Renal pelvis (tissue), 4 donors: ENCODE measurements around the gene KIF1A. TPM values are rescaled to one million over a fixed set of nuclear protein-coding genes. Genes with fewer than 3 reads are reported as not detected.

ENCODE experiments used
- DNase-seq: peaks from one replicate; pipeline ENCODE4 v3.0.0-alpha.2; 2013
- polyA plus RNA-seq, 3 donors: library from polyadenylated mRNA; unstranded; fragments of 120-200 nt; gene quantifications; one replicate each; pipeline ENCODE4 v1.2.1, GENCODE V29; 2013; ENCODE audit not compliant: insufficient read length in 3 of 3

Gene KIF1A
- polyA plus RNA-seq, 3 donors, result 12.3 to 17.8 (median 14.7) TPM

DNA sequence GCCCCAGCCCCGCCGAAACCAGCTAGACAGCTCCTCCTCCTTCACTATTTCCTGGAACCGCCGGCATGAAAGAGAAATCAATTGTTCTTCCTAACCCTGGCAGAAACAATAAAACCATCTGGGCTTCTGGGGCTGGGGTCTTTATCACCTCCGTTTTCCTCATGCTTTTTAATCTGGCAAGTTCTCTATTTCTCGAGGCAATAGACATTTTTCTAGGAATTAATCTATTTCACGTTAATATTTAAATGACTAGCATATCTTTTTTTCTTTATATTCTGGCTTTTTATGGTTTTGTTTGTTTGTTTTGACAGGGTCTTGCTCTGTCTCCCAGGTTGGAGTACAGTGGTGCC, 1.4 kb upstream of the KIF1A start:
- DNase-seq, result no peak

DNA sequence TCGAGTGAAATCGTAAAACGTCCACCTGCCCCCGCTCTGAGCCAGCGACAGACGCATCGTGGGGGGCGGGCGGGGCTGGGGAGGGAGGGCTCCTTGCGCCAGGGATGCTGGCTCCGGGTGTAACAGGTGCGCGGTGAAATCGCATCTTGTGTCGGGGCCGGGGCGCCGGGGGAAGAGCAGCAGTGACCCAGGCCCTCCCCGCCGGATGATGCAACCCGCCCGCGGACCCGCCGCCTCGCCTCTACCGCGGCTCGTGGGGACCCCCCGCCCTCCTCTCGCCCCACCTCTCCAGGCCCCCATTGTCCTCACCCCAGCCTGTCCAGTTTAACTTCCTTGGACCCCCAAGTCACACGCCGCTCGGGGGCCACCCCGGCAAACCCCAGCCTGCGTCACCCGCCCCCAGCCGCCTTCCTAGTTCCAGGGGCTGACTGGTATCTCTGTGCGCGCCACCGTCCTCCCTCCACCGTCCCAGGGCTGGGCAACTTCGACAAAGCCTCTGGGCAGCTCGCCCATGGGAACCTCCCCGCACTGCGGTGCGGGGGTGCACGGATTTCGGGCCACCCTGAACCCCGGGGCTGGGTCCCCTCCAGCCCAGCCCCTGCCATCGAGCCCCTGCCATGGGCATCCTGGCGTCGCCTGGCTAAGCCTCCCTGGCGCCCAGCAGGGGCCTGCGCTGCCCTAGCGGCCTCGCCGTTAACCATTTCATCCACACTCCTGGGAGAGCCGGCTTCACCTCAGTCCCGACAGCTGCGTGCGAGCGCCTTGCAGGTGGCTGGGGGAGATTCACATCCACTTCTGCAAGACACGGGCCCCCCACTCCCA, 799 bp upstream of the KIF1A start:
- no peak for DNase-seq

DNA sequence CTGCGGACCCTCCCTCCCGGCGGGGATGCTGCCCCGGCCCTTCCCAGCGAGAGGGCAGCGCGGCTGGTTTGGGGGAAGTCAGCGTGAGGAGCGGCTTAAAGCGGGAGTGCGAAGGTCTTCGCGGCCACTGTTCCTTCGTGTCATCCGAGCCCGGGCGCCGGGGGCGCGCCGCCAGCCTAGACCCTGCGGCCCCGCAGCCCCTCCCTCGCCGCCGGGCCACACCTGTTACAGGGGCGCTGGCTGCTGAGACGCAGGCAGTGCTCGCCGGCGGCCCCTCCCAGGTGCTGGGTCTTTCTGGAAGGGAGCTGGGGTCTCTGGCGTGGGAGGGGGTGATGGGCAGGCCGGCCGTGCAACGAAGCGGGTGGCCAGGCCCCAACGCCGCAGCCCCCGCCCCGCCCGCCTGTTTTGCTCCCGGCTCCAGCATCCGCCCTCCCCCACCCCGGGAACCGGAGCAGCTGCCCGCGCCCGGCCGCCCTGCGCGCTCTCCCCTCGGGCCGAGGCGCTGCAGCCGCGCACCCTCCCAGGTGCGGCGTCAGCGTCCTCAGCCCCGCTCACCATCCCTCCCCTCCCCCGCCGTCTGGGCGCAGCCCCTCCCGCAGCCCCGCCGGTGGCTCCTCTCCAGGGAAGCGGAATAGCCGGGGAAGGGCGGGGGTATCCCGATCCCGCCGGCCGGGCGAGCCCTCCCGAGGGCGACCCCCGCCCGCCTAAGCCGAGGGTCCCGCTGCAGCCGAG, 727 bp downstream of the KIF1A start:
- no peak for DNase-seq

DNA sequence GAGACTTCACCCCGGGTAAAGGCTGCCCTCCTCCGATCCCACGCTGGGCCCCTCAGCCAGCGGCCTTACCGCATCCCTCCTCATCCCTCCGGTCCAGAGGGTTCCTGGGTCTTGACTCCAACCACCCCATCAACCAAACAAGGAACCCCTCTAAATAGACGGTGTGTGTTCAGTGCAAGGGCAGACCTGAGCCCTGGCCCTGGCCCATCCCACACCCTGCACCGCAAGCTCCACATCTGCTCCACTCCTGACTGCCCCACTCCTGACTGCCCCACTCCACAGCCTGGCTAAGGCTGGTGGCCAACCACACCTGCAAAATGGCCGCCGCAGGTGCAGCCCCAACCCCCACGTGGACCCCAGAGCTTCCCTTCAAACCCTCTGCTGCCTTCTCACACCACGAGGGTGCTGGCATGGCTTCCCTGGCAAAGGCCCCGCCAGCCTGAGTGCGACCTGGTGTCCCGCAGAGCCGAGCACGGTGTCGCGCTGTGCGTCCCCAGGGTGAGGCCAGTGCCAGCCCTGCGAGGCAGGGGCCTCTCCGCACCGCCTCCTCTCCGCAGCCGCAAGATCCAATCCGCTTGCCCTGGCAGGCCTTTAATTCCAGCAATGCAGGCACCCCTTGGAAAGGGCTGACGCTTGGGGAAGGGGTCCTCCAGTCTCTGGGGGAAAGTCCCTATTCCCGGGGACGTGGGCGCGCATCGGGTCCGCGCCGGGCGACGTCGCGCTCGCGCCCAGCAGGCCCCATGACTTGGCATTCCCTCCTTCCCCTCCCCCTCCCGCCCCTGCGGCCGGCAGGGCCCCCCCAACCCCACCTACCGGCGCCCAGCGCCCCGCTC, 1.5 kb downstream of the KIF1A start:
- no peak for DNase-seq

DNA sequence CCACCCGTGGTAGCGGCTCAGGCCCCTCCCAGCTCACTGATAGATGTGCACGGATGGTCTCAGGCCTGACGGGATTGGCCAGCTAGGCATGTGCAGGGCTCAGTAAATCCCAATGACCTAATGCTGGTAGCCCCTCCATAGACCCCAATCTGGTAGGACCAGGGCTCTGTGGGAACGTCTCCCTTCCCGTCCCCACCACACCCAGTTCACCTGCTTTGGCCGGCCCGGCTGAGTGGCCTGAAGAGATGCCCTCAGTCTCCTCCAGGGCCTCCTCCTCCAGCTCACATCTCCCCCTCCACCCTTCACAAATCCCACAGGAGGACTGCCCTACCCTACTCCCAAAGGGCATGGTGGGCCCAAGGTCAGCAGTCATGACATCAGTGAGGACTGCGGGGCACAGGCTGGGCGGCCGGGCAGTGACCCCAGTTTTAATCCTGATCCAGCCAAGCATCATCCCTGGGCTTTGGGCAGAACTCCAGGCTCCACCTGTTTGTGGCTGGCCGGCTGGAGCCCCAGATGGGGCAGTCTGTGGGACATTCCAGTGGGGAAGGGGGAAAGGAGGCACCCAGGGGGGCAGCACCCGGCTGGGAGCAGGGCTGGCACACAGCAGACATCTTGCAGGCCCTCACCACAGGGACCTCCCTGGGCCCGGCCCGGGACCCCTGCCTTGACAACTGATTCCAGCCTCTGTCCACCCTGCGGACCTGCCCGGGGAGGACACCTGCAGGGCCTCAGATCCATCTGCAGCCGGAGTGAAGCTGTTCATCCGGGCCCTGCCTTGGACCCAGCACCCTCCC, 2.3 kb downstream of the KIF1A start:
- no peak for DNase-seq

DNA sequence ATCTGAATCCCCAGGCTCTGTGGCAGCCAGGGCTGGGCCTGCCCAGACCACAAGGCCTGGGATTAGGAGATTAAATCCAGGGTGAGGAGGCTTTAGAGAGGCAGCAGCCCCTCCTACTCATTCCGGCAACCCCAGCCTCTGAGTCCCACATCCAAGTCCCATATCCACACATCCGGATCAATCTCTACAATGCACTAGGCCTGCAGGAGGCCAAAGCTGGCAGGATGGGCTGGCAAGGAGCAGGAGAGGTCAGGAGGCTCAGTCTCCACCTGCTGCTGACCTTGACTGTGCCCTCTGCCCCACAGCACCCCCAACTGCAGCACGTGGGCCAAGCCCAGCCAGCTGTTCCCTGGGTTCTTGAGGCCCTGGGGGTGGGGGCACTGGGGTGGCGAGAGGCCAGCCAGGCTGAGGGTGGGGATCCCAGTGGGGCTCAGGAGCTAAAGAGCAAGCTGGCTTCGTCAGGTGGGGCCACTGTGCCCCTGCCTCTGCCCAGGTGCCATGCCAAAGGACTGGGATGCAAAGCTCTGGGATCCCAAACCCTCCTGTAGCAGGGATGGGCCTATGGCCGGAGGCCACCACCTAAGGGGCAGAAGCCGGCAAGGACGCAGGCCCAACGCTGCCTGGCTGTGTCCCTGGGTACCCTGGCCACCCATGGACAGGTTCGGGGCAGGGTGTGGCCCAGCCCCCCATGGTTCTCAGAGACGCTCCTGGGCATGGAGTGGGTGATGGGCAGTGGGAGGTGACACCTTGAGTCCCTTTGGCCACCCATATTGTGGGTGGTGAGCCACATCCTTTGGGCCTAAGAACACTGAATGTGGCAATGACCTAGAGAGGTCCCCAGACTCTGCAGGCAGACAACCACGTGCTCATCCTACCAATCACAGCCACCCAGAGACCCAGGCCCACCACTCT, 3.2 kb downstream of the KIF1A start:
- DNase-seq, result no peak

DNA sequence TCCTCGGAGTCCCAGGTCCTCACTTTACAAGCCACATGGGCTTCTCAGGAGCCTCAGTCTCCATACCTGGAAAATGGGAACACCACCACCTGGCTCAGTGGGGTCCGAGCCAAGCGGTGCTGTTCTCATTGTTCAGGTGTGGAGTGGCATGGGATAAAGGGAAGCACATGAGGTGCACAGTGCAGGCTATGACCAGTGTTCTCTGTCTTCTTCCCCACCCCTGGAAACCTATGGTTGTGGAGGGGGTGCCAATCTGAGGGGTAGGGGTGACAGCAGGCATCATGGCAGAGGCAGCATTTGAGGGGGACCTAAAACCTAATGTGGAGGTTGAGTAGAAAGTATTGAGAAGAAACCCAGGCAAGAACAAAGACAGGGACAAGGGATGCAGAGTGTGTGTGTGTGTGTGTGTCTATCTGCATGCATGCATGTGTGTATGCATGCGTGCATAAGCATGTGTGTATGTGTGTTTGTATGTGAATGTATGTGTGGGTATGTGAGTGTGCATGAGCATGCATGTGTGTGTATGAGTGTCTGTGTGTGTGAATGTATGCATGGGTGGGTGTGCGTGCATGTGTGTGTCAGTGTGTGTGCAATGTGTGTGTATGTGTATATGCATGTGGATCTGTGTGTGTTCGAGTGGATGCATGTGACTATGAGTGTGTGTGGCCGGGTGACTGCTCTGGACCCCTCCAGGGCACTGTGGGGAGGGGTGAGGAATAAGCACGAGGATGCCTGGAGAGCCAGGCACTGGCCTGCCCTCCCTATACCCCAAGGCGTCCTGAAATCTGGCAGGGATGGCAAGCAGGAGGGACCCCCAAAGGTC, 4.0 kb downstream of the KIF1A start:
- no peak for DNase-seq

DNA sequence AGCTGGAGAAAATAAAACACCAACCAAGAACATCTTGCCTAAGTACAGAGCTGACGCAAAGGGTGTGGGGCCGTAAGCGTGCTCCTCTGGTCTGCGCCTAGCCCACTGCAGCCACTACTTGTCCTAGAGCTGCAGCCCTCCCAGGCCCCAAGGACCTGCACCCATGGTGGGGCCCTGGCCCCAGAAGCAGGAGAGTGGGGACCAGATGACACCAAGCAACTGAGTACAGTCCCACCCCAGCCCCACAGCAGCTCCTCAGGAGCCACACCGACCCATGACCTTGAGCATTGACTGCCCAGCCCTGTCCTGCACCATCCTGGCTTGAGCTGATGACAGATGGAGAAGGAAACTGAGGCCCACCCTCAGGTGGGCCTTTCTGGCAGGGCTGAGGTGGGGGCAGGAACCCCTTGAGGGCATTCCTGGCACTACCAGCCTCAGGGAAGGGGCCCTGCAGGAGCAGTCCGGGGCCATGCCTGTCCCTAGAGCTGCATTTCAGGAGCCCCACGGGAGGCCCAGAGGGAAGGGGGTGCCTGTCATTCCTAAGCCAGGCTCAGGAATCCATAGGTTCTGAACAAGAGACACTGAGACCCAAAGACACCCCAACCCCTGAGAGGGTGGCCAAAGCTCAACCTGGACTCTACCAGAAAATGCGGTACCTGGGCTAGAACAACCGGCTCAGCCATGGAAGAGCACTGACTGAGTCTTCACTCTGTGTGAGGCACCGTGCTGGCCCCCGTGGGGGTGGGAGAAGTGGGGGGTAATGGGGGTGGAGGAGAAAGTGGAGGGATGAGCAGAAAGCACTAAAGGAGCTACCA, 4.9 kb downstream of the KIF1A start:
- no peak for DNase-seq

DNA sequence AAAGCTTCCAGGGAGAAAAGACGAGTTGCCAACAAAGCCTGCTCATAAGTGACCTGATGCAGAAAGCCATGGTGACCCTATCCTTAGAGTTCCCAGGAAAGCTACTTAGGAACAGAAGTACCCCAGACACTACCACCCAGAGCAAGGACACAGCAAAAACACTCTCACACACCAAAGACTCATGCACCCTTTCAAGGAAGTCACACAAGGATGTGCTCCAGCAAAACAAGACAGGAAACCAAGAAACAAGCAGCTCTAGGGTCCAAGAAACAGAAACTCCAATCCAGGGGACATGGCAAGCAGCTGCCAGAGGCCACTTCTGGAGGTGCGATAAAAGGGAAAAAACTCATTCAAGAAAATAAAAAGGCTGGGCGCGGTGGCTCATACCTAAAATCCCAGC, 5.7 kb downstream of the KIF1A start:
- no peak for DNase-seq

DNA sequence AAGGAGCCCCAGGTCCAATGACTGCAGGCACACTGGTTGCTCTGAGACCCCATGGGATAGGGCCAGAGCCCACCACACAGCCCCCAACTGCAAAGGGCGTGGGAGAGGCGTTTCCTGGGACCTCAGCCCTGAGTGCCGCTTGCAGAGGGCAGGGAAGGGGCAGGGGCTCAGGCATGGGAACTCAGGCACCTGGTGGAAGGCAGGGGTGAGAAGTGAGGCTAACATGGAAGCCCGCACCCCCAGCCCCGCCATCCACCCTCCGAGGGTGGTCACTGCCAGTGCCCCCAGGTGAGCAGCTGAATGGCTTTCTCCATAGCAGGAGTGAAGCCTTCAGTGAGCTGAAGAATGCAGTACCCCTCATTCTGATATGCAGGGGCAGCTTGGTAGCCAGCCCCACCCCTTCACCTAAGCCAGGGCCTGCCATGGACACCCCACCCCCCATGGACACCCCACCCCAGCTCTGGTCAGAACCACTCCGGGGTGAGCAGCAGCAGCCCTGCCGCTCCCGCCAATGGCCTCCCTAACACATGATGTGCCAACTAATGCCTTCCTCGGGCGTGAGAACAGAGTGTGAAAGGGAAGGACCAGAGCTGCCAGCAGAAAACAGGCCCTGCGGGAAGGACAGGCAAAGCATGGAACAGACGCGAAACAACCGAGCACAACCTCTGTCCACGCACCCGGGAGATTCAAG, 6.6 kb downstream of the KIF1A start:
- DNase-seq, result no peak

DNA sequence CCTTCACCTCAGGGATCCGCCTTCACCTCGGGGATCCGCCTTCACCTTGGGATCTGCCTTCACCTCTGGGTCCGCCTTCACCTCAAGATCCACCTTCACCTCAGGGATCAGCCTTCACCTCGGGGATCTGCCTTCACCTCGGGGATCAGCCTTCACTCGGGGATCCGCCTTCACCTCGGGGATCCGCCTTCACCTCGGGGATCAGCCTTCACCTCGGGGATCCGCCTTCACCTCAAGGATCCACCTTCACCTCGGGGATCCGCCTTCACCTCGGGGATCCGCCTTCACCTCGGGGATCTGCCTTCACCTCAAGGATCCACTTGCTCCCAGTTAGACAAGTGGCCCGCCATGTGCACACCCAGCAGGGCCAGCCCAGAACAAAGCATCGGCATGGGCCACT, 7.3 kb downstream of the KIF1A start:
- no peak for DNase-seq

DNA sequence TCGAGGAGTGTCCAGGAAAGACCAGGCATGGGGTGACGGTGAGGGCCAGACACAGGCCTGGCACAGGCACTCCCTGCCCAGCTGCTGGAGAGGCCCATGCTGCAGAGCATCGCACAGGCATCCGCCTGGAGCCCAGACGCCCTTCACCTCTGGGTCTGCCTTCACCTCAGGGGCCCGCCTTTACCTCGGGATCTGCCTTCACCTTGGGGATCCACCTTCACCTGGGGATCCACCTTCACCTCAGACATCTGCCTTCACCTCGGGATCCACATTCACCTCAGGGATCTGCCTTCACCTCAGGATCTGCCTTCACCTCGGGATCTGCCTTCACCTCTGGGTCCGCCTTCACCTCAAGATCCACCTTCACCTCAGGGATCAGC, 7.7 kb downstream of the KIF1A start:
- no peak for DNase-seq

DNA sequence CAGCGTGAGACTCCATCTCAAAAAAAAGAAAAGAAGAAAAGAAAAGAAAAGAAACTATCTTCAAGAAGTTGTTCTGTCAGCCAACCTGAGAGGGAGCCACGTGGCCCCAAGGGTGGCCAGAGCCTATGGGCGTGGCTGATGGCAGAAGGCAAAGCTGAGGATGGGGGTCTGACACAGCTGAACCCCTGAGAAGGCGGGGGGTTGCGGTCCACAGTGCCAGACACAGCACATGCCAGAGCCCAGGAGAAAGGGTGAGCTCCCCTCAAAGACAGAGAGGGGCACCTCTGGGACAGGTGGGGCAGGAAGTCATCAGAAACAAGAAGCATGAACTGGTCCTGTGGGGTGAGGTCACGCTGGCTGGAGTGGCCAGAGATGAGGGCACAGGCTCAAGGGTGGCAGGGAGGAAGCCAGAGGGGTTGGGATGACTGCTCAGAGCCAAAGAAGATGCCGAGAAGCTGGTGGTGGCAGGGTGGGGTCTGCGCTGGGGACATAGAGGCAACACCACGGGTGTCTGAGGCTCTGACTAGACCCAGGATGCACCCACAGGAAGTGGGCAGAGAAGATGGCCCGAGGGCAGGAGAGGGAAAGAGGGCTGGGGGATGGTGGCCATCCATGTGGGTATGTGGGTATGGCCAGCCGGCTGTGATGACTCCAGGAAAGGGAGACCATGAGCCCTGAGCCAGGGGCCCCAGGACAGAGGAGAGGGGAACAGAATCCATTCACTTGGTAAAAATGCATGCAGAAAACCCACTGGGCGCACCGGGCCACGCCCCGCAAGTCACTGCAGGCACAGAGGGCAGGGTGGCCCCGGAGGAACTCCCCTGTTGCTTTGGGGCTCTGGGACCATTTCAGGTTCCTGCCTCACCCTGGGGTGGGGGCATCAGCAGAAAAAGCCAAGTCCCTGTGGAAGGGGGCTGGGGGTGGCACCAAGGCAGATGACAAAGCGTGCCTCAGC, 8.4 kb downstream of the KIF1A start:
- no peak for DNase-seq

DNA sequence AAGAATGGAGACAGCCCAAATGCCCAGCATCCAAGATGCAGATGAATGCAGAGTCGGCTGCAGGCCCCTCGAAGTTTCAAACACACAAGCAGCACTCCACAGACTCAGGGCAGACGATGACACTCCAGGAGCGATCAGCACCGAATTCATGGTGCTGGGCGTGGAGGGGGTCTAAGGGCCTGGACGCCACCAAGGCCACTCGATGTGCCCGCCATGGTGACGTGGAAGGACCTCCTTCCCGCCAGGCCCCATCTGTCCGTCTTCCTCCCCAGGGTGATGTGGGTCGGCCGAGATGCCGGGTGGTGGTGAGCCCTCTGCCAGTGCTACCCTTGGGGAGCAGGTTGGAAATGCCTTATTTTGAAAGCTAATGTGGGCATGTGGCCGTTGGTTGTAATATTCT, 9.4 kb downstream of the KIF1A start:
- no peak for DNase-seq

DNA sequence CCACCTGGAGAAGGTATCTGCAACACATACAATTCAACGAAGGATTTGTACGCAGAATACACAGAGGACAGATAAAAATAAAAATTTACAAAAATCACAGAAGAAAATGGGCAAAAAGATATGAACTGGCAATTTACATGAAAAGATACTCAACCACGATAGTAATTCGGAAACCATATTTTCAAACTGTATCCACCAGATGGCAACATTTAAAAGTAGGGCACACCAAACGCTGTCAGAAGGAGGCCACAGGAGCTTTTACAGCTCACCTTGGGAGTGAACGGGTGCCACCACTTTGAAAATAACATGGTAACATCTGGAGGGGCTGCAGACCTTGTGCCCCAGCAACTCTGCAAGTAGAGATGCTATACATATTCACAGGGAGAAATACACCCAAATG, 9.8 kb downstream of the KIF1A start:
- no peak for DNase-seq

DNA sequence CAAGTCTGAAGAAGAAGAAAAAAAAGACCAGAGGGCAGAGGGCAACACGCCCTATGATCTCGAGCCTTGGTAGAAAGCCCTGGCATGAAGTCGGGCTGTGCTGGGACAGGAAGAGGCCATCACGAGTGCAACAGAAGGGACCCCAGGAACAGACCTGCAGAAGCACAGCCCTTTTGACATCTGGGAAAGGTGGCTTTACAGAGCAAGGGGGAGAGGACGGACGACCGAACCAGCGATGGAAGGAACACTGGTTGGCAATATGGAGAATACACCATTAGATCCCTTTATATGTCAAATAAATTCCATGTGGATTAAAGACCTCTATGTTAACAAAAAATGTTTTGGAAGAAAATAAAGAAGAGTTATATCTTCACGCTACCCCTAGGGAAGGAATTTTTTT, 10.7 kb downstream of the KIF1A start:
- no peak for DNase-seq

DNA sequence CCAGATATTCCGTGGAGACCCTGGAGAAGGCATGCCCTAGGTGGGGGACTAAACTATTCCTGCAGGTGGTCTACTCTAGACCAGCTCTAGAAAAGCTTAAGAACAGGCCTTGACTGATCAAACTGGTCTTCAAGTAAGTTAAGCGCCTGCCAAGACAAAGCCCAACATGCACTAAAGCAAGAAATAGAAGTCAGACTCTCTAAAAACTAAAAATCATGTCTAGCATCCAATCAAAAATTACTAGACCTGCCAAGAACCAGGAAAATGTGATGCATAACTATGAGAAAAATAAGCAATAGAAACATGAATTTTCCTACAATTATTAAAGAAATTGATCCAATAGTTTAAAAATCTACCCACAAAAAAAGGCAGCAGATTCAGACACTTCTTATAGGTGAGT, 13.6 kb downstream of the KIF1A start:
- no peak for DNase-seq
